Parathyroid adenoma (tissue), 2 donors: Measurements from ENCODE around the gene ZNF469.

Experiments
- H2AFZ ChIP-seq: fragments of 300-600 bp; sonication (generic); one replicate; pipeline ENCODE4 v1.7.0; 2017; ENCODE audit warnings: antibody characterized with exemption, mild to moderate bottlenecking
- H3K27ac ChIP-seq: fragments of 300-600 bp; sonication (generic); one replicate; pipeline ENCODE4 v1.7.0; 2017
- H3K27me3 ChIP-seq: fragments of 300-600 bp; sonication (generic); one replicate; pipeline ENCODE4 v1.7.0; 2017; ENCODE audit warnings: low read length; ENCODE audit not compliant: control insufficient read depth, insufficient read depth
- H3K36me3 ChIP-seq: fragments of 300-600 bp; sonication (generic); one replicate; pipeline ENCODE4 v1.7.0; 2017; ENCODE audit warnings: low read length; ENCODE audit not compliant: control insufficient read depth, insufficient read depth
- H3K4me1 ChIP-seq: fragments of 300-600 bp; sonication (generic); one replicate; pipeline ENCODE4 v1.7.0; 2017; ENCODE audit warnings: control low read depth
- H3K4me2 ChIP-seq: fragments of 300-600 bp; sonication (generic); one replicate; pipeline ENCODE4 v1.7.0; 2017; ENCODE audit warnings: low read length
- H3K4me3 ChIP-seq: fragments of 300-600 bp; sonication (generic); one replicate; pipeline ENCODE4 v1.7.0; 2017; ENCODE audit warnings: low read depth, low read length
- H3K79me2 ChIP-seq: fragments of 300-600 bp; sonication (generic); one replicate; pipeline ENCODE4 v1.7.0; 2017; ENCODE audit warnings: control low read depth
- H3K9ac ChIP-seq: fragments of 300-600 bp; sonication (generic); one replicate; pipeline ENCODE4 v1.7.0; 2017; ENCODE audit warnings: mild to moderate bottlenecking
- H3K9me3 ChIP-seq: fragments of 300-600 bp; sonication (generic); one replicate; pipeline ENCODE4 v1.7.0; 2017; ENCODE audit warnings: low read length; ENCODE audit not compliant: control insufficient read depth
- CTCF ChIP-seq: fragments of 300-600 bp; sonication (generic); IDR thresholded peaks from one replicate; pipeline ENCODE4 v1.7.0; 2017; ENCODE audit warnings: antibody characterized with exemption, mild to moderate bottlenecking
- donor health status: primary hyperparathyroidism.

Gene ZNF469

GRCh38 chr16:88377961-88378360, 4.8 kb upstream of the ZNF469 start:
- no peaks in the 10 kb centered on the region for H3K36me3 ChIP-seq
- no peaks in the 10 kb centered on the region for H3K9me3 ChIP-seq
- no peaks in the 10 kb centered on the region for H3K27me3 ChIP-seq
- no peak for TF ChIP-seq CTCF
- H3K4me3 ChIP-seq = no peak overlapping the region
- H3K4me2 ChIP-seq = no peak overlapping the region
- no peaks in the 10 kb centered on the region for H3K4me1 ChIP-seq
- H3K79me2 ChIP-seq = no peaks in the 10 kb centered on the region
- H3K9ac ChIP-seq = no peak overlapping the region
- H3K27ac ChIP-seq = no peak overlapping the region
- H2AFZ ChIP-seq = no peak overlapping the region

- Histone ChIP-seq H3K36me3 (no peaks in the 10 kb centered on the region), H2AFZ (no peak overlapping the region), H3K4me2 (no peak overlapping the region), H3K4me1 (no peaks in the 10 kb centered on the region), H3K4me3 (no peak overlapping the region), H3K27ac (no peak overlapping the region), H3K79me2 (no peaks in the 10 kb centered on the region), H3K27me3 (no peaks in the 10 kb centered on the region), H3K9me3 (no peaks in the 10 kb centered on the region), H3K9ac (no peak overlapping the region)
- no peak for TF ChIP-seq CTCF
These were observed 4.4 kb upstream of the ZNF469 start for GRCh38 chr16:88378401-88378800.

- no peak for TF ChIP-seq CTCF
- Histone ChIP-seq H3K27me3 (no peaks in the 10 kb centered on the region), H3K9ac (no peak overlapping the region)
These were observed 3.7 kb upstream of the ZNF469 start for GRCh38 chr16:88378836-88379693.

GRCh38 chr16:88379694-88380040, 3.1 kb upstream of the ZNF469 start:
- no peaks in the 10 kb centered on the region for H3K9me3 ChIP-seq
- no peaks in the 10 kb centered on the region for H3K36me3 ChIP-seq
- no peak overlapping the region for H3K4me3 ChIP-seq
- no peaks in the 10 kb centered on the region for H3K27me3 ChIP-seq
- no peak overlapping the region for H3K9ac ChIP-seq
- H3K27ac ChIP-seq = no peak overlapping the region
- no peak for TF ChIP-seq CTCF
- no peaks in the 10 kb centered on the region for H3K79me2 ChIP-seq
- no peak overlapping the region for H2AFZ ChIP-seq
- no peaks in the 10 kb centered on the region for H3K4me1 ChIP-seq
- H3K4me2 ChIP-seq = no peak overlapping the region

More at GRCh38 chr16:88378836-88379693, 3.7 kb upstream of the ZNF469 start:
- Histone ChIP-seq H3K79me2 (no peaks in the 10 kb centered on the region), H3K4me1 (no peaks in the 10 kb centered on the region), H3K27ac (no peak overlapping the region), H3K4me2 (no peak overlapping the region), H3K9me3 (no peaks in the 10 kb centered on the region), H2AFZ (no peak overlapping the region), H3K36me3 (no peaks in the 10 kb centered on the region), H3K4me3 (no peak overlapping the region)

- Histone ChIP-seq H3K4me2 (no peak overlapping the region), H3K9ac (no peak overlapping the region), H3K9me3 (no peaks in the 10 kb centered on the region), H2AFZ (no peak overlapping the region), H3K4me3 (no peak overlapping the region), H3K4me1 (no peaks in the 10 kb centered on the region), H3K27ac (no peak overlapping the region), H3K36me3 (no peaks in the 10 kb centered on the region), H3K27me3 (no peaks in the 10 kb centered on the region), H3K79me2 (no peaks in the 10 kb centered on the region)
- TF ChIP-seq CTCF = no peak
These were observed 2.7 kb upstream of the ZNF469 start for GRCh38 chr16:88380099-88380498.
